Right lobe of liver (tissue), 6 donors: ENCODE results near the gene RBL2. TPM values are rescaled to one million over a fixed set of nuclear protein-coding genes. Genes with fewer than 3 reads are reported as not detected.

Experiments used
- ATAC-seq, 4 donors: fragments of 200-7000 bp; cut with Tn5 transposase; one replicate each; pipeline ENCODE4 v1.9.1; 2020; ENCODE audit warnings: mild to moderate bottlenecking in 4 of 4, moderate library complexity in 4 of 4
- DNase-seq, 3 donors: peaks; one replicate each; pipeline ENCODE4 v3.0.0-alpha.2; 2020
- H3K27ac ChIP-seq, 3 donors: fragments of 200-600 bp; one replicate each; pipeline ENCODE4 v1.8.0; 2022
- H3K27me3 ChIP-seq, 2 donors: fragments of 200-600 bp; one replicate each; pipeline ENCODE4 v1.8.0; 2022
- H3K36me3 ChIP-seq, 4 donors: fragments of 200-600 bp; sonication (generic) in 1 of 4; one replicate each; pipeline versions ENCODE4 v1.5.1 to v1.8.0; 2017 to 2022; ENCODE audit warnings: control low read depth in 1 of 4
- H3K4me1 ChIP-seq, 4 donors: fragments of 200-600 bp; sonication (generic) in 1 of 4; one replicate each; pipeline versions ENCODE4 v1.5.1 to v1.8.0; 2017 to 2022; ENCODE audit warnings: control low read depth in 1 of 4
- H3K4me3 ChIP-seq, 3 donors: fragments of 200-600 bp; one replicate each; pipeline ENCODE4 v1.8.0; 2022
- H3K9me3 ChIP-seq, 4 donors: fragments of 200-600 bp; sonication (generic) in 1 of 4; one replicate each; pipeline versions ENCODE4 v1.5.1 to v1.8.0; 2017 to 2022; ENCODE audit warnings: control low read depth in 1 of 4
- CTCF ChIP-seq, 4 donors: fragments of 200-600 bp in 3 of 4; fragments of 450-650 bp in 1 of 4; IDR thresholded peaks; one replicate each; pipeline versions ENCODE4 v1.5.1 to v1.8.0; 2016 to 2022; ENCODE audit warnings: antibody characterized with exemption in 4 of 4, mild to moderate bottlenecking in 2 of 4
- POLR2A ChIP-seq: fragments of 450-650 bp; IDR thresholded peaks from one replicate; pipeline ENCODE4 v1.6.1; 2017; ENCODE audit warnings: antibody characterized with exemption, mild to moderate bottlenecking
- WGBS: methylation state at CpG from one replicate; pipeline ENCODE4 v1.1.6; 2018; ENCODE audit warnings: low coverage, low lambda C conversion rate; ENCODE audit not compliant: insufficient coverage; ENCODE audit errors: missing lambda C conversion rate; 5-methylcytosine and 5-hydroxymethylcytosine counted together
- intact Hi-C, 2 donors: fragments of 100-400 bp; cut with DNase I; formaldehyde crosslinking; loops; one replicate each; pipeline versions ENCODE4 v1.11.2 to v1.14.1; 2022
- total RNA-seq, 6 experiments: library from RNA; depleted of rRNA in 2 of 6; stranded (reverse); fragments of >200 nt in 2 of 6; fragmentation: NEBNext Ultra II Directional in 3 of 6; extraction: Animal tissue kit (Norgen Biotek cat#: 25700) in 3 of 6; gene quantifications; one replicate each; pipeline versions ENCODE4 v1.1.0 to v1.2.4, GENCODE V29; 2016 to 2023
- donor health status: DM: no; HTN: yes; CAD: no.
- donor health status: DM: no; HTN: no; CAD: no.
- donor health status: DM: no; HTN: no; CAD: no.
- donor health status: DM: no; HTN: yes; CAD: no.
- donor health status: DM: no; HTN: yes; CAD: no.

RBL2 gene
- total RNA-seq, 6 experiments from 2014 or later, result 26.3 to 63.1 (median 38.8) TPM

GRCh38 chr16:53484542-53484941, 50.3 kb downstream of the RBL2 start:
- Histone ChIP-seq H3K4me1 (peaks cover 0 to 10% (median 3%) of the 10 kb centered on the region in 4 donors), H3K9me3 (no peaks in the 10 kb centered on the region), H3K4me3 (no peak overlapping the region), H3K36me3 (peaks cover 0 to 41% (median 18%) of the 10 kb centered on the region in 4 donors), H3K27me3 (no peaks in the 10 kb centered on the region), H3K27ac (no peak overlapping the region)
- WGBS, result 100% methylated on average over 2 of the region's 2 CpGs
- DNase-seq (no peak), ATAC-seq (no peak)
- TF ChIP-seq POLR2A, result no peak
- TF ChIP-seq CTCF (IDR thresholded peaks at IDR 0.05), result no peak
- intact Hi-C loops, result no loop called here

- intact Hi-C loops, result no loop called here
- no peak overlapping the region for H3K27ac ChIP-seq
- H3K9me3 ChIP-seq, result no peaks in the 10 kb centered on the region
- DNase-seq, result no peak
- ATAC-seq, result no peak
- H3K27me3 ChIP-seq, result no peaks in the 10 kb centered on the region
- TF ChIP-seq POLR2A, result no peak
- TF ChIP-seq CTCF (IDR thresholded peaks at IDR 0.05), result no peak
- H3K4me1 ChIP-seq, result no peaks in the 10 kb centered on the region
- H3K4me3 ChIP-seq, result no peak overlapping the region
- H3K36me3 ChIP-seq, result peaks cover 0 to 51% (median 14%) of the 10 kb centered on the region in 4 donors
Observed at GRCh38 chr16:53486230-53486629, 52.0 kb downstream of the RBL2 start.

GRCh38 chr16:53489755-53490154, 55.5 kb downstream of the RBL2 start:
- intact Hi-C loops, result no loop called here
- Histone ChIP-seq H3K4me1 (no peaks in the 10 kb centered on the region), H3K9me3 (no peaks in the 10 kb centered on the region), H3K27me3 (no peaks in the 10 kb centered on the region), H3K4me3 (no peak overlapping the region), H3K27ac (no peak overlapping the region), H3K36me3 (peaks cover 0 to 63% (median 27%) of the 10 kb centered on the region in 4 donors)
- DNase-seq, result no peak
- 50% methylated on average over 1 of the region's 1 CpG for WGBS
- ATAC-seq, result no peak
- TF ChIP-seq POLR2A (no peak), CTCF (IDR thresholded peaks at IDR 0.05) (no peak)

- Histone ChIP-seq H3K27me3 (no peaks in the 10 kb centered on the region), H3K27ac (no peak overlapping the region), H3K4me3 (no peak overlapping the region), H3K9me3 (no peaks in the 10 kb centered on the region), H3K4me1 (no peaks in the 10 kb centered on the region), H3K36me3 (peaks cover 0 to 90% (median 37%) of the 10 kb centered on the region in 4 donors)
- TF ChIP-seq POLR2A (no peak), CTCF (IDR thresholded peaks at IDR 0.05) (no peak)
- no peak for ATAC-seq
- intact Hi-C loops, result no loop called here
- DNase-seq, result no peak
- 100% methylated on average over 1 of the region's 1 CpG for WGBS
Observed at GRCh38 chr16:53492503-53492902, 58.2 kb downstream of the RBL2 start.

GRCh38 chr16:53494636-53495035, 60.4 kb downstream of the RBL2 start:
- Histone ChIP-seq H3K36me3 (peaks cover 0 to 83% (median 41%) of the 10 kb centered on the region in 4 donors), H3K4me1 (no peaks in the 10 kb centered on the region), H3K4me3 (no peak overlapping the region), H3K9me3 (no peaks in the 10 kb centered on the region), H3K27ac (no peak overlapping the region), H3K27me3 (no peaks in the 10 kb centered on the region)
- WGBS, result 92% methylated on average over 6 of the region's 6 CpGs
- DNase-seq, result no peak
- TF ChIP-seq CTCF (IDR thresholded peaks at IDR 0.05) (no peak), POLR2A (no peak)
- no peak for ATAC-seq
- intact Hi-C loops, result no loop called here
